Stimulated activated CD4-positive, alpha-beta T cell treated with anti-CD3 and anti-CD28 coated beads, Interleukin-12 subunit alpha, Interleukin-12 subunit beta, amount 100 ng/mL, for 48 hours (primary cell): ENCODE results near the gene EME1.

Experiments
- DNase-seq, 3 donors: peaks; one replicate each; pipeline ENCODE4 v3.0.0-alpha.2; 2020; ENCODE audit warnings: low read depth in 2 of 3, low spot score in 1 of 3

Gene EME1

DNA sequence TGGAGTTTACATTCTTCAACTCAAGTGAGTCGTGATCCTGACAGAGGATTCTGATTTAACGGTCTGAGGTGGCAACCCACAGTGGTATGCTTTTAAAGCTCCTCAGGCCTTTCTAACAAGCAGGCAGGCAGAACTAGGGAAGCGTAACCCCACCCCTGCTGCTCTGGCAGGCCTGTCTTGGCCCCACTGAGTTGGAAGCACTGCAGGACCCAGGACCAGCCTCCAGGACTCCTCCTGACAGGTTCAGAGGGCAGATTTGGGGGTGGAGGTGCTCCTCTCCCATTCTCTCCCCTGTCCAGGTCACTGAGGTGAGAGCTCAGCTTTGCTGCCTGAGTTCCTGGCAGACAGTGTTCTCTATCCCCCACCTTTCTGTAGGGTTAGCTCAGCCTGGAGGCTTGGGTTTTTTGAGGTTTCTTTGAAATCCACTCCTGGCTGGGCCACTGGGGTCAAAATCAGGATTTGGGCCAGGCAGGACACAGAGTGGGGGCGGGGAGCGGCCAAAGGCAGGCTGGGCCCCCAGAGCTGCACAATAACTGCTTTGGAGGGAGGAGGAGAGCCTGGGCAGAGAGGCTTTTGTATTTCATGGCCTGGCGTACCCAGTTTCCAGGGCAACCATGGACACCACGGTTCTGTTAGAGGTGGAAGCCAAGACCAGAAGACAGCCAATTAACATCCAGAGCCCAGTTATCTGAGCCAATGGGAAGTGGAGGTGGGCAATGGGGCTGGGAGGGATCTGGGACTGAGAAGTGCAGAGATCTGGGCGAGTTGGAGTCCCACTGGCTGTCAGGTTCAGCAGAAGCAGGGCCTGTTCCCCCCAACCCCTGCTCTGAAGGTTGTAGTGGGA is 9.6 kb upstream of the EME1 start:
- no peak for DNase-seq

DNA sequence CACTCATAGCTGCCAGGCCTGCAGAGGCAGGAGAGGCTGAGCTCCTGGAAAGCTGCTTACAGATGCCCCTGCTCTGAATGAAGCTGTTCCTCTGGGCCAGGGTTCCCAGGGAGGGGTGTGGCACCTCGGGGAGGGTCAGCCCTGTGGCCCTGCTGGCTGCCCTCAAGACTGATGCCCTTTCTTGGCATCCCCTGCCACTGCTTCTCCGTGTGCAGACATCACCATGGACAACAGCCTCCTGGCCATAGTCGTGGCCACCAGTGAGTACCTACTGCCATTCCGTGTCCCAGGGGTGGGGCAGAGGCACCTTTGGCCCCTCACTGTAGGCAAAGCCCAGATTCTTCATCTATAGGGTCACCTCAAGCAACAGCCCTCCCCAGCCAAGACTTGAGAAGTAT is 9.0 kb upstream of the EME1 start:
- DNase-seq, result no peak

- DNase-seq, result no peak
Observed at GRCh38 chr17:50364715-50365114, 8.3 kb upstream of the EME1 start.

DNA sequence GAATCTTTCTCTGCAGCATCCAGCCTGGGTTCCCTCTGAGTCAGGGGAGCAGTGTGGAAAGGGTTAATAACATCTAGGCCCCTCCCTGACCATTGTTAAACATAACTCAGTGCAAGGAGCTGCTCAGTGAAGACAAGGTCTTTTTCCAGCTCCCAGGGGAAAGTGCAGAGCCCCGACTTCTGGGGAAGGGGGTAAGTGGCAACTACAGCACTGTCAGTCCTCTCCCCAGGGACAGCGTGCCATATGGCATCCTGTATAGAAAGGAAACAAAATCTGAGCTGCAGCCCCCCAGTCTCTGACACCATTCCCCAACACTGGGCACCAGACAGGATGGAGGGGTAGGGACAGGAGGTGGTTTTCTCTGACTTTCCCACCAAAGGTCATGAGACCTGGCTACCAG is 7.9 kb upstream of the EME1 start:
- DNase-seq, result no peak

DNA sequence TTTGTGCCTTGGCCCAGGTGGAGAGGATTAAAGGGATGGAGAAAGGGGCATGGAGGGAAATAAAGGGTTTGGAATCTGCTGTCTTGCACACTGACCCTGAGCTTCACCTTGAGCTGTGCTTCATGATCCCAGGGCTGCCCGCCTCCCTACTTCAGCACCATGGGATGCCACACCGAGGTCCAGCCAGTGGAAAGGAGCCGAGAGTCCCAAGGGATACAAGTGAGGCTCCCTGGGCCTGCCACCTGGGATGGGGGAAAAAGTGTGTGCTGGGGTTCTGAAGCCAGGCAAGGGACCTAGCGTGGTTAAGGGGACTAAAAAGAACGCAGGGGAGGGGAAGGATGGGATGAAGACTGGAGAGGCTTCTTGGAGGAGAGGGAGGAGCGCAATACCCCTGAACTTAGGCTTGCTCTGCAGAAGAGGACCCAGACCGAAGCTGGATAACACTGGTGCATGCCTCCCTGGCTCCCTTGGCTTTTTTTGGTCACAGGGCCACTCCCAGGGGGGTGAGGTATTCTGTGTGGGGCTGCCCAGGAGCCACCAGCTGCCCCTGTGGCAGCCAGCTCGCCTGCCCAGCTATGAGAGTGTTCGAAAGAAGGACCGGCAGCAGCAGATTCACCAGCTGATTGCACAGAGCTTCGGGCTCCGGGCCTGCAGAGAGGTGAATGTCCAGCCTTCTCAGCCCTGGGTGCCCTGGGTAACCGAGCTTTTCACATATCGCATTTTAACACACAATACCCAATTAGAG is 7.2 kb upstream of the EME1 start:
- DNase-seq, result no peak

- no peak for DNase-seq
Observed at GRCh38 chr17:50367401-50367800, 5.6 kb upstream of the EME1 start.

DNA sequence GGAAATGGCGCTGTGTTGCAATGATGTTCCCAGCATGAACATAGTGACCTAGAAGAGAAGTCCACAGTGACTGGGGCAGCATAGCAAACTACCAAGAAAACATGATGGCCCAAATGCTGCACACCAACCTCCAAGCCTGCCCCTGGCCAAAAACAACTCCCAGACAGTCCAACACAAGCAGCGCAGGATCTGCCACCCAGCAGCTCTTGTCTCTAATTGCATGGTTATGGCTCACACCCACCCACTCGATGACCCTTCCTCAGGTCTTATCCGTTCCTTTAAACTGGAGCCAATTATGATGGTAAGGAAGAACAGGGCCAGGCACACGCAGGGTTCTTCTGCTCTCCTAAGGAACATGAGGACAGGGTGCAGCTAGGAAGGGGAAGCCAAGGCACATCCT is 3.0 kb upstream of the EME1 start:
- no peak for DNase-seq

DNA sequence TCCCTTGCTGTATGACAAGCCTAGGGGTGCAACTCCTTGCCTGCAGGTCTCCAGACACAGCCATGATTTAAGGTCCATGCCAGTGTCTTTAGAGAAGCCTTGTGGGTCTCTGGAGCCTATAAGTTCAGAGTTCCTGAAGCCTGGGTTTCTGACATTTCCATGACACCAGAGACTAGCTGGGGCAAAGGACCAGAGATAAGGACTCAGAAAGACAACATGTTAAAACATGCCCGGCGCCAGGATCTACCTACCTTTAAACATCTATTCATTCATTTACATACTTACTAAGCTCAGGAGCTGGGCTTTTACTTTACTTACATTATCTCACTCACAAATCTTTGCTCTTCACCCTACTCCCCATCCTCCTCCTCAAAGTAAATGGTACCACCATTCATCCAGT is 1.5 kb upstream of the EME1 start:
- DNase-seq, result no peak

DNA sequence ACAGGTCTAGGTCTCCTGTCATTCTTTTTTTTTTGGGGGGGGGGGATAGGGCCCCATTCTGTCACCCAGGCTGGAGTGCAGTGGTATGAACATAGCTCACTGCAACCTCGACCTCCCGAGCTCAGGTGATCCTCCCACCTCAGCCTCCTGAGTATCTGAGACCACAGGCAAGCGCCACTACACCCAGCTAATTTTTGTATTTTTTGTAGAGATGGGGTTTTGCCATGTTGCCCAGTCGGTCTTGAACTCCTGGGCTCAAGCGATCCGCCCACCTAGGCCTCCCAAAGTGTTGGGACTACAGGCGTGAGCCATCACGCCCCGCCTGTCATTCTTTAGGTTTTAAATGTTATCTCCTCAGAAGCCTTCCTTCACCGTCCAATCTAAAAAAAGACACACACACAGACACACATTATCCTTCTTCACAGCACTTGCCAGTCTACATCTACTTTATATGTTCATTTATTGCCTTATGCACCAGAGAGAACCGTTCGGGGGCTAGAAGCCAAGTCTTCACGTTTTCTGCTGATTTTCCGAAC is 739 bp upstream of the EME1 start:
- no peak for DNase-seq

DNA sequence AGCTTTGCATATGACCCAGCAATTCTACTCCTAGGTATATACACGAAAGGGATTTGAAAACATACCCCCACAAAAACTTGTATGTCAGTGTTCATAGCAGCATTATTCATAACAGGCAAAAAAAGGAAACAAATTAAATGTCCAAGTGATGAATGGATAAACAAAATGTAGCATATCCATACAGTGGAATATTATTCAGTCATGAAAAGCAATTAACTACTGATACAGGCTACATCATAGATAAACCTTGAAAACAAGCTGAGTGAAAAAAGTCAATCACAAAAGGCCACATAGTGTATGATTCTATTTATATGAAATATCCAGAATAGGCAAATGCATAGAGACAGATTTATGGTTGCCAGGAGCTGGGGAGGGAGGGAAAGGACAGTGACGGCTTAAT is 676 bp downstream of the EME1 start:
- no peak for DNase-seq

DNA sequence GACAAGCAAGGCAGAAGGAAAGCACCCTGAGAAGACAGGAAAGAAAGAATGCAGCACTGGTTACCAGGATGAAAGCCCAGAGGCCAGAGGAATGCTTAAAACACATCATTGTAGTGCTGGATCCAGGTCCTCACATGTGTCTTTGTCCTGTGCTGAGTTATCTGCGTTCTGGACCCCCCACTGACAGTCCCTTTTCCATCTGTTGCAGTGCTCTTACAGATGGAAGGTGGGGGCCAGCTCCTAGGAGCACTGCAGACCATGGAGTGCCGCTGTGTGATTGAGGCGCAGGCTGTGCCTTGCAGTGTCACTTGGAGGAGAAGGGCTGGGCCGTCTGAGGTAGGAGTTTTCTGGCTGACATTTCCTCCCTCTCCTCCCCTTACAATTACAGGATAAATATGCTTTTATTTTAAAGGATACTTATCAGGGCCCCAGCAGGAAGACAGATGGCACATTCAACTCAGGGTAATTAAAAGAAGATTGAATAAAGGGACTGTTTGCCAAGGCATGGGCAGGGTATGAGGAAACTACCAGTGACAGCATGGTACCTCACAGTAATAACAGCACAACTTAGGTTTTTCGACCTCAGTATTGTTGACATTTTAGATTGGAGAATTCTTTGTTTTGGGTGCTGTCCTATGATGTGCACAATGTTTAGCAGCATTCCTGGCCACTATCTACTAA is 3.0 kb downstream of the EME1 start:
- no peak for DNase-seq

GRCh38 chr17:50379351-50380132 is 6.5 kb downstream of the EME1 start:
- DNase-seq, result no peak

- DNase-seq, result no peak
Observed at GRCh38 chr17:50380369-50381259, 7.6 kb downstream of the EME1 start.

DNA sequence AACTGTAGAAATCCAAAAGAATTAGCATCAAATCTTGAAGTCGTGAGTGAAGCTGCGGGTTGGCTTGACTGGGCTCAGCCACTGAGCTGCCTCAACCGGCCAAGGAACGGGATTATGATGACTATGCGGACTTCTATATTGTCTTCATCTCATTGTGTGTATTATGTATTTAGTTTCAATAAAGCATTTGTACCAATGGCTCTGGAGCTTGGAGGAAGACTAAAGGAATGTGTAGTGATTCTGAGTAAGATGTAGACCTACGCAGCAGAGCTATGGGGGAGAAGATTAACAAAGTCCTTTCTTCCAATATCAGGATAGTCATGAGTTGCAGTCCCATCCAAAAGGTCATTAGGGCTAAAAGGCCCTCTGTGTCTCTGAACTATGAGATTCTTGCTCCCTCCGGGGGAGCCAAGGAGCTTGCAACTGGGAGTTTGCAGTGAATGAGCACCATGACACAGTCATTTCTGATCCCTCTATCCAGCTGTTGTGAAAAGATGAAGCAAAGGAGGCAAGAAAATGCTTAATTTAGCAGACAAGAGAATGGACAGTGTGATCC is 8.3 kb downstream of the EME1 start:
- no peak for DNase-seq

- DNase-seq, result no peak
Observed at GRCh38 chr17:50381920-50382319, 8.9 kb downstream of the EME1 start.

- DNase-seq, result no peak
Observed at GRCh38 chr17:50382931-50383330, 9.9 kb downstream of the EME1 start.

- no peak for DNase-seq
Observed at GRCh38 chr17:50386510-50386909, 13.5 kb downstream of the EME1 start.

DNA sequence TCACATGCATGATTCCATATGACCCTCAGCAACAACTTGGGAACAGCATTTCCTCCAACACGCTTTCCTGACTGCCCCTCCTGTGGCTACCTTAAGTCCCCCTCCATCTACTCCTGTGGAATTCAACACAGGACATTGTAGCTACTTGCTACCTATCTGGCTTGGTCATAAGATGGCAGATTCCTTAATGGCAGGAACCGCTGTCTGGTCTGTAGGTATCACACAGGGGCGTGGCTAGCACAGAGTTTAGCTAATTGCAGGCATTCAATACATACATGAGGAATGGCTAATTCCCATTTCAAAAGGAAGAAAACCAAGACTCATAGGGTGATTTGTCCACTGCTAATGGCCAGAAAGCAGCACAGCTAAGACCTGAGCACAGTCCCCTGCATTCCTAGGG is 15.7 kb downstream of the EME1 start:
- no peak for DNase-seq

DNA sequence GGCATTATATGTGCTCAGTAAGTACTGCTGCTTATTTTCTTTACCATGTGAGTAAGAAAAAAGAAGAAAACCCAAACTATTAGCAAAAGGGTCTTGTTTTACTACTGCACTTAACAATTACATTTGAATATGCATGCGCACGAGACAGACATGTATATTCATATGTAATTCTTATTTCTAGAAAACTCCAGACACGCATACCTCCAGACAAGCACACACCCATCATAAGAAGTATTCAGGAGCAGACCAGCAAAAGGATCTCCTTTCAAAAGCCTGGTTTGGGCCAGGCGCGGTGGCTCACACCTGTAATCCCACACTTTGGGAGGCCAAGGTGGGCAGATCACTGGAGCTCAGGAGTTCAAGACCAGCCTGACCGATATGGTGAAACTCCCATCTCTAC is 16.5 kb downstream of the EME1 start:
- DNase-seq, result no peak

- DNase-seq, result no peak
Observed at GRCh38 chr17:50392621-50393020, 19.6 kb downstream of the EME1 start.
